Measurements from ENCODE around the gene ADAMTS12.

Gene ADAMTS12

DNA sequence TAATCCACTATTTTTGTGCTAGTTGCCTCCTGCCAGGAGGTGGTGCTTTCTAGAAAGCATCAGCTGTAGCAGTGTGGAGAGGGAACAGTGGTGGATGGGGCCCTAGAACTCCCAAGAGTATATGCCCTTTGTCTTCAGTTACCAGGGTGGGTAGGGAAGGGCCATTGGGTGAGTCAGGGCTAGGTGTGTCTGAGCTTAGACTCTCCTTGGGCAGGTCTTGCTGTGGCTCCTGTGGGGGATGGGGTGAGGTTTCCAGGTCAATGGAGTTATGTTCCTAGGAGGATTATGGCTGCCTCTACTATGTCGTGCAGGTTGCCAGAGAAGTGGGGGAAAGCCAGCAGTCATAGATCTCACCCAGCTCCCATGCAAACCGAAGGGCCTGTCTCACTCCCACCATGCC, 11.3 kb upstream of the ADAMTS12 start:
- H3K4me3 ChIP-seq (ENCODE audit: low read depth, low read length), result no peak overlapping the region
- TF ChIP-seq, protein P1, sequence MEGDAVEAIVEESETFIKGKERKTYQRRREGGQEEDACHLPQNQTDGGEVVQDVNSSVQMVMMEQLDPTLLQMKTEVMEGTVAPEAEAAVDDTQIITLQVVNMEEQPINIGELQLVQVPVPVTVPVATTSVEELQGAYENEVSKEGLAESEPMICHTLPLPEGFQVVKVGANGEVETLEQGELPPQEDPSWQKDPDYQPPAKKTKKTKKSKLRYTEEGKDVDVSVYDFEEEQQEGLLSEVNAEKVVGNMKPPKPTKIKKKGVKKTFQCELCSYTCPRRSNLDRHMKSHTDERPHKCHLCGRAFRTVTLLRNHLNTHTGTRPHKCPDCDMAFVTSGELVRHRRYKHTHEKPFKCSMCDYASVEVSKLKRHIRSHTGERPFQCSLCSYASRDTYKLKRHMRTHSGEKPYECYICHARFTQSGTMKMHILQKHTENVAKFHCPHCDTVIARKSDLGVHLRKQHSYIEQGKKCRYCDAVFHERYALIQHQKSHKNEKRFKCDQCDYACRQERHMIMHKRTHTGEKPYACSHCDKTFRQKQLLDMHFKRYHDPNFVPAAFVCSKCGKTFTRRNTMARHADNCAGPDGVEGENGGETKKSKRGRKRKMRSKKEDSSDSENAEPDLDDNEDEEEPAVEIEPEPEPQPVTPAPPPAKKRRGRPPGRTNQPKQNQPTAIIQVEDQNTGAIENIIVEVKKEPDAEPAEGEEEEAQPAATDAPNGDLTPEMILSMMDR (IDR thresholded peaks at IDR 0.05; ENCODE audit: low read depth, low read length), result no peak

DNA sequence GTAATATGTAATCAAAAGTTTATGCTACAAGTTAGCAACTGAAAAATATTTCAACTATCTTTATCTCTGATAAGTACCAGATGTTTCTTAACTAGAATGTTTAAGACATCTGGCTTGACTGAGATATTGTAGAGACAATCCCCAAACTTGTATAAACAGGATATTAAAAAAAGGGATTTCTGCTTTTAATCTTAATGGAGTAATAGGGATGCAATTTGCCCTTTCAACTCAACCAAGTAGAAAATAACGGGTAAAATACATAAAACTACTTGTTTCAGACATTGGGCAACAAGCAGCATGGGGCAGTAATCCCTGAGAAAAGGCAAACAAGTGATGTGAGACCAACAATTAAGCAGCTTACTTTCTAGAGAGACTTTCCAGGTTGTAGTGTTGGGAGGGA, 9.4 kb upstream of the ADAMTS12 start:
- H3K4me3 ChIP-seq (ENCODE audit: low read depth, low read length), result no peak overlapping the region
- TF ChIP-seq, protein P1 (IDR thresholded peaks at IDR 0.05; ENCODE audit: low read depth, low read length), result no peak

DNA sequence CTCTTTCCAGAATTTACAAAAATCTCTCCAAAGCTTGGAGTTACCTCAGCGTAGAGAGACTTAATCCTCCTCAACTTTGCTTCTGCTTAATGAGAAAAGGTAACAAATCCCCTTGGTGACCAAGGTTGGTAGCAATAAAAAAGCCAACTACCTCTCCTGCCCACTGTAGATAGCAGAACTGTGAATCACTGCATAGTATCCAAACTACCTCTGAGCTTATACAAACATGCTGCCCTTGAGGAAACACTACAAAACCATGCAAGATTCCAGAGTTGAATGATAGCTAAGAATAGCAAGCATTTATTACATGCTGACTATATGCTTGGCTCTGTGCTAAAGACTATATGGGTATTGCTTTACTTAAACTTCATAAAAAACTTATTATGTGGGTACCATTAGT, 2.8 kb upstream of the ADAMTS12 start:
- no peak overlapping the region for H3K4me3 ChIP-seq (ENCODE audit: low read depth, low read length)
- TF ChIP-seq, protein P1 (IDR thresholded peaks at IDR 0.05; ENCODE audit: low read depth, low read length), result no peak

DNA sequence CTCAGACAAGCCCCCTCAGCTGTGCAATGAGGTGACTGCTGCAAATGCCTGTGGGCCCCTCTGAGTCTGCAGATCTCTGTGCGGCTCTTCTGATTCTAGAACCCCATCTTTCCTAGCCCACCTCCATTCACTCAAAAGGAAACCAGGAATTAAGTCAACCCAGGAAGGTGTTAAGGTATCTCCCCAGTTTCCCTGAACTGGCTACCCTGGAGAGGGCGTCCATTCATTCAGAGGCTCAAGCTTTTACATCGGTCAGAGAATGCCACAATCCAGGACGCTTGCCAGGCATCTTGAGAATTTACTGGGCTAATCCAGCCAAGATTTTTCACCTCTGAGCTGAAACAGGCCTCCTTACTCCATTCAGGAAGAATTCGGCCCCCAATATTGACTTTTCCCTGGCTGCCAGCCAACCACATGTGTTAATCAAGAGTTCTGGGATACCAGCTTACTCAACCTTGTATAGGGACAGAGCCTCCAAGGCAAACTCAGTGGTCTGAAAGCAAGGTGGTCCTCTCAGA, 889 bp upstream of the ADAMTS12 start:
- TF ChIP-seq, protein P1 (IDR thresholded peaks at IDR 0.05; ENCODE audit: low read depth, low read length), result no peak
- peak overlapping the region; percentile 78 for H3K4me3 ChIP-seq (ENCODE audit: low read depth, low read length)

DNA sequence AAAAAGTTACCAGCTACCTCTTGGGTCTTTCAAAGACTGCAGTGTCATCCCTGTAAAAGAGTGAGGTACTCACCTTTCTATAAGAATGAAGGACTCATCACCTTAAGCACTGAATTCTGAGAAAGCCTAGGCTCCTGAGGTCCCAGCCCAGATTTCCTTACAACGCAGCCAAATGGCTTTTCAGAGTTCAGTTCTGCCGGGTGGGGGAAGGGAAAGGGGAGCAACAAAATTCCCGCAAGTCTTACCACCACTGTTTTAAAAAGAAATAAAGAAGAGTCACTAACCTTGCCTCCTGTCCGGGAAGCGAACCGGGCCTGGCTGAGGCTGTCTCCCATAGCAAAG, 373 bp downstream of the ADAMTS12 start:
- TF ChIP-seq, protein P1 (IDR thresholded peaks at IDR 0.05; ENCODE audit: low read depth, low read length), result no peak
- peak overlapping the region; percentile 78 for H3K4me3 ChIP-seq (ENCODE audit: low read depth, low read length)

DNA sequence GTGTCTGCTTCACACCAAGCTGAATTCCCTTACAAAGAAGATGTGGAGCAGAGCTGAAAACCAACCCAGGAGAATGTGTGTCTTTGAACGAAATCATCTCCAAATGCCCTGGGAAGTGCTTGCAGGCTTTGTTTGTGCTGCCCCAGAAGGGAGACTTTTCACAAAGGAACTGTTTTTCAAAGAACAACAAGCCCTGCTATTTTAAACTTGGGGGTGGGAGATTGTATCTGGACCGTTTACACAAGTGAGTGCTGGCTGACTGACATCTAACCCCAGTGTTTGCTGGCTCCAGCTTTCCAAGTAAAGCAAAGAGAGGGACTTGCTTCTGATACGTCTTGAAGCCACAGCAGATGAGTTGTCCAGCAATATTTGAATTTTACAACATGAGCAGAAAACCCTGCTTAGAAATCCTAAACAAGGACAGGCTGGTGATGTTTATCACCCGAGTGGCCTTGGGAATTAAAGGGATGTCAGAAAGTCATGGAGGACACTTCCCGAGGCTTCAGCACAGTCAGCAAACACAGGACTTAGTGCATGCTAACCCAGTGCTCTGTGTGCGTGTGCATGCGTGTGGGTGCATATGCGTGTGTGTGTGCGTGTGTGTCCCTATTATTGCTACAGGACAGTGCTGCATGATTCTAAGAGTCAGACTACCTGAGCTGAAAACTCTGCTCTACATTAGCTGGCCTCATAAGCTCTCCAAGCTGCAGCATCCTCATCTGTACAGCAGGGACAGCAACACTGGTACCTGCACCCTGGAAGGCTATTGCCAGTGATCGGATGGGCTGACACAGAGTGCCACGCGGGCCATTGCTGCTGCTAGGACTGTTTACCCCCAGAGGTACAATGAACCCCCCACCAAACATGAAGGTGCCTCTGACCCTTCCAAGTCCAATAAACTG, 1.4 kb downstream of the ADAMTS12 start:
- H3K4me3 ChIP-seq (ENCODE audit: low read depth, low read length), result peak overlapping the region; percentile 78

DNA sequence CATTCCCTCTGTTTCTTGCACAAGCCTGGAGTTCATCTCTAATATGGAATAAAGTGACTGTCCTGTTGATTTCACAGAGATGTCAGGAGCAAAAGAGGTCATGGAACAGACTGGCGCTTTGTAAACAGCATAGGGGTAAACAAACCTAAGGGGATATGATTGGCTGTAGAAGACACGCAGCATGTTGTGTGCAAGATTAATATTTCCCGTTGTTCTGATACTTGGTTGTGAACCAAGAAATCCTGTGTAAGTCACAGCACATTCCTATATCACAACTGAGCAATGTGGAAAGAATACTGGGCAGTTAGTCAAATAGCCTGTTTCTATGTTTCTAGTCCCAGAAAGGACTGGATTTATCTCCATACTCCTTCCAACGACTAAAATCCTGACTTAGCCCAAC, 3.2 kb downstream of the ADAMTS12 start:
- TF ChIP-seq, protein P1 (IDR thresholded peaks at IDR 0.05; ENCODE audit: low read depth, low read length), result no peak
- peak overlapping the region; percentile 78 for H3K4me3 ChIP-seq (ENCODE audit: low read depth, low read length)

More for the DNA sequence above, 1.4 kb downstream of the ADAMTS12 start:
- TF ChIP-seq, protein P1 (IDR thresholded peaks at IDR 0.05; ENCODE audit: low read depth, low read length), result 0 out of 2 replicates have a peak, but pooled peaks have one; percentile 25
